ENCODE measurements around the gene ZCCHC24.

Gene ZCCHC24

GRCh38 chr10:79385804-79386531 is 59.5 kb downstream of the ZCCHC24 start:
- Histone ChIP-seq H3K9ac (ENCODE audit: low read length) (no peak overlapping the region), H3K79me2 (ENCODE audit: insufficient read depth, low read length) (no peaks in the 10 kb centered on the region), H2AFZ (ENCODE audit: low read length) (no peak overlapping the region), H3K4me1 (ENCODE audit: insufficient read depth, low read length, severe bottlenecking) (no peaks in the 10 kb centered on the region), H3K9me2 (ENCODE audit: low read depth, low read length) (no peaks in the 10 kb centered on the region), H3K4me3 (ENCODE audit: low read depth, low read length, poor library complexity, severe bottlenecking) (no peak overlapping the region), H4K20me1 (ENCODE audit: insufficient read depth, low read length) (no peaks in the 10 kb centered on the region), H3K27me3 (ENCODE audit: insufficient read depth, low read length) (0 out of 2 replicates have a peak, but pooled peaks cover 3% of the 10 kb centered on the region), H3K27ac (ENCODE audit: low read depth, low read length, poor library complexity, severe bottlenecking) (no peak overlapping the region), H3K4me2 (ENCODE audit: low read length) (no peak overlapping the region), H3K9me3 (ENCODE audit: low read length) (no peaks in the 10 kb centered on the region), H3F3A (ENCODE audit: insufficient read depth, low read length) (no peaks in the 10 kb centered on the region), H3K36me3 (ENCODE audit: insufficient read depth, low read length) (no peaks in the 10 kb centered on the region)
- TF ChIP-seq EZH2 (IDR thresholded peaks at IDR 0.05; ENCODE audit: borderline replicate concordance, low read length) (no peak), CTCF (IDR thresholded peaks at IDR 0.05; ENCODE audit: low read length) (peak; percentile 15; the same call in 1 of the 2 replicates)

GRCh38 chr10:79385392-79385795 is 60.0 kb downstream of the ZCCHC24 start:
- no peaks in the 10 kb centered on the region for H4K20me1 ChIP-seq (ENCODE audit: insufficient read depth, low read length)
- 0 out of 2 replicates have a peak, but pooled peaks cover 3% of the 10 kb centered on the region for H3K27me3 ChIP-seq (ENCODE audit: insufficient read depth, low read length)
- H2AFZ ChIP-seq (ENCODE audit: low read length), result no peak overlapping the region
- no peaks in the 10 kb centered on the region for H3K36me3 ChIP-seq (ENCODE audit: insufficient read depth, low read length)
- no peak overlapping the region for H3K4me2 ChIP-seq (ENCODE audit: low read length)
- no peak overlapping the region for H3K27ac ChIP-seq (ENCODE audit: low read depth, low read length, poor library complexity, severe bottlenecking)
- no peaks in the 10 kb centered on the region for H3K9me3 ChIP-seq (ENCODE audit: low read length)
- no peak overlapping the region for H3K4me3 ChIP-seq (ENCODE audit: low read depth, low read length, poor library complexity, severe bottlenecking)
- H3K79me2 ChIP-seq (ENCODE audit: insufficient read depth, low read length), result no peaks in the 10 kb centered on the region
- H3F3A ChIP-seq (ENCODE audit: insufficient read depth, low read length), result no peaks in the 10 kb centered on the region
- no peak for TF ChIP-seq EZH2 (IDR thresholded peaks at IDR 0.05; ENCODE audit: borderline replicate concordance, low read length)
- no peak for TF ChIP-seq CTCF (IDR thresholded peaks at IDR 0.05; ENCODE audit: low read length)
- no peak overlapping the region for H3K9ac ChIP-seq (ENCODE audit: low read length)
- H3K9me2 ChIP-seq (ENCODE audit: low read depth, low read length), result no peaks in the 10 kb centered on the region
- no peaks in the 10 kb centered on the region for H3K4me1 ChIP-seq (ENCODE audit: insufficient read depth, low read length, severe bottlenecking)

GRCh38 chr10:79384773-79385391 is 60.5 kb downstream of the ZCCHC24 start:
- H3F3A ChIP-seq (ENCODE audit: insufficient read depth, low read length), result no peaks in the 10 kb centered on the region
- H3K4me2 ChIP-seq (ENCODE audit: low read length), result no peak overlapping the region
- H3K4me3 ChIP-seq (ENCODE audit: low read depth, low read length, poor library complexity, severe bottlenecking), result no peak overlapping the region
- H3K79me2 ChIP-seq (ENCODE audit: insufficient read depth, low read length), result no peaks in the 10 kb centered on the region
- H3K27ac ChIP-seq (ENCODE audit: low read depth, low read length, poor library complexity, severe bottlenecking), result no peak overlapping the region
- TF ChIP-seq EZH2 (IDR thresholded peaks at IDR 0.05; ENCODE audit: borderline replicate concordance, low read length) (no peak), CTCF (IDR thresholded peaks at IDR 0.05; ENCODE audit: low read length) (no peak)
- no peaks in the 10 kb centered on the region for H3K9me2 ChIP-seq (ENCODE audit: low read depth, low read length)
- H2AFZ ChIP-seq (ENCODE audit: low read length), result no peak overlapping the region
- H3K4me1 ChIP-seq (ENCODE audit: insufficient read depth, low read length, severe bottlenecking), result no peaks in the 10 kb centered on the region
- 0 out of 2 replicates have a peak, but pooled peaks cover 3% of the 10 kb centered on the region for H3K27me3 ChIP-seq (ENCODE audit: insufficient read depth, low read length)
- H4K20me1 ChIP-seq (ENCODE audit: insufficient read depth, low read length), result no peaks in the 10 kb centered on the region
- H3K9me3 ChIP-seq (ENCODE audit: low read length), result no peaks in the 10 kb centered on the region
- H3K36me3 ChIP-seq (ENCODE audit: insufficient read depth, low read length), result no peaks in the 10 kb centered on the region
- H3K9ac ChIP-seq (ENCODE audit: low read length), result no peak overlapping the region
